SK-N-MC (cell line): ENCODE results near the gene IDUA.

Experiments used
- EZH2 ChIP-seq: fragments of 200-600 bp; sonication (generic); IDR thresholded peaks from one replicate; pipeline ENCODE4 v1.6.1; 2017; ENCODE audit warnings: antibody characterized with exemption
- FOXP2 ChIP-seq: optimal IDR thresholded peaks from 2 replicates; pipeline ENCODE3; 2011; ENCODE audit warnings: mild to moderate bottlenecking, moderate library complexity; ENCODE audit not compliant: insufficient read depth; ENCODE audit errors: extremely low read length, control extremely low read depth
- POLR2AphosphoS5 ChIP-seq: IDR thresholded peaks from 2 replicates; pipeline ENCODE4 v1.6.1; 2012; ENCODE audit warnings: mild to moderate bottlenecking, low read depth, low read length, borderline replicate concordance

DNA sequence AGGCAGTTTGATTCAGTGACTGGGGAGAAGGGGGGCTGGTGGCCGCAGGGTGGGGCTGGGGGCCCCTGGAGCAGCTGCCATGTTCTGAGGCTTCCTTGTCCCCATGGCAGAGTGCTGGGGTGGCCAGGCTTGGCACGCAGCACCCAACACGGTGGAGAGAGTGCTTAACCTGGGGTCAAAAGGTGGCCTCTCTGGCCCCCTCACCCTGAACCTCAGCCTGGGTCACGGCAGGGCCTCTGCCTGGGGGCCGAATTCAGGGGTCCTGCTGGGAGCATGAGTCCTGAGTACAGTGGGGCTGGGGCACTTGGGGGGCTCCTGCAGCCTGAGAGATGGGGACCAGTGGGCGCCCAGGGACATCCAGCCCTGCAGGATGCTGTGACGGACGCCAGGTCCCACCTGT, 44.5 kb downstream of the IDUA start:
- no peak for TF ChIP-seq POLR2AphosphoS5
- no peak for TF ChIP-seq EZH2
- TF ChIP-seq FOXP2 = no peak
